DOHH2 (cell line): ENCODE data around the gene FOXRED2.

Source experiments
- CTCF ChIP-seq: fragments of 200-600 bp; sonication (generic); IDR thresholded peaks from one replicate; pipeline ENCODE4 v1.5.1; 2014; ENCODE audit warnings: antibody characterized with exemption, mild to moderate bottlenecking, low read depth, low read length; ENCODE audit not compliant: poor library complexity, severe bottlenecking
- EZH2phosphoT487 ChIP-seq: fragments of 200-600 bp; sonication (generic); IDR thresholded peaks from 2 replicates; pipeline ENCODE4 v1.6.1; 2017; ENCODE audit warnings: borderline replicate concordance, mild to moderate bottlenecking, antibody characterized with exemption, low read length, moderate library complexity, mixed read lengths

GRCh38 chr22:36522662-36523061 is 15.8 kb upstream of the FOXRED2 start:
- TF ChIP-seq CTCF: no peak
- TF ChIP-seq EZH2phosphoT487: no peak
